H1 (cell line): Measurements from ENCODE around the gene PLEKHA5.

Source experiments
- PHF8 ChIP-seq: fragments of 200-600 bp; sonication (generic); conservative IDR thresholded peaks from 2 replicates; pipeline ENCODE4 v1.7.1; 2012; ENCODE audit warnings: low read depth, mild to moderate bottlenecking, inconsistent platforms, low read length, moderate library complexity
- TF ChIP-seq, protein P1 (sequence below), 3 experiments: IDR thresholded peaks; 1 replicate in 2 of 3; 2 replicates in 1 of 3; pipeline versions ENCODE4 v1.5.1 to v1.6.1; 2011; ENCODE audit warnings: low read length in 3 of 3, mild to moderate bottlenecking in 3 of 3, inconsistent platforms in 2 of 3, low read depth in 1 of 3, moderate library complexity in 1 of 3; ENCODE audit not compliant: insufficient read depth in 1 of 3; ENCODE audit errors: control extremely low read depth in 1 of 3

DNA sequence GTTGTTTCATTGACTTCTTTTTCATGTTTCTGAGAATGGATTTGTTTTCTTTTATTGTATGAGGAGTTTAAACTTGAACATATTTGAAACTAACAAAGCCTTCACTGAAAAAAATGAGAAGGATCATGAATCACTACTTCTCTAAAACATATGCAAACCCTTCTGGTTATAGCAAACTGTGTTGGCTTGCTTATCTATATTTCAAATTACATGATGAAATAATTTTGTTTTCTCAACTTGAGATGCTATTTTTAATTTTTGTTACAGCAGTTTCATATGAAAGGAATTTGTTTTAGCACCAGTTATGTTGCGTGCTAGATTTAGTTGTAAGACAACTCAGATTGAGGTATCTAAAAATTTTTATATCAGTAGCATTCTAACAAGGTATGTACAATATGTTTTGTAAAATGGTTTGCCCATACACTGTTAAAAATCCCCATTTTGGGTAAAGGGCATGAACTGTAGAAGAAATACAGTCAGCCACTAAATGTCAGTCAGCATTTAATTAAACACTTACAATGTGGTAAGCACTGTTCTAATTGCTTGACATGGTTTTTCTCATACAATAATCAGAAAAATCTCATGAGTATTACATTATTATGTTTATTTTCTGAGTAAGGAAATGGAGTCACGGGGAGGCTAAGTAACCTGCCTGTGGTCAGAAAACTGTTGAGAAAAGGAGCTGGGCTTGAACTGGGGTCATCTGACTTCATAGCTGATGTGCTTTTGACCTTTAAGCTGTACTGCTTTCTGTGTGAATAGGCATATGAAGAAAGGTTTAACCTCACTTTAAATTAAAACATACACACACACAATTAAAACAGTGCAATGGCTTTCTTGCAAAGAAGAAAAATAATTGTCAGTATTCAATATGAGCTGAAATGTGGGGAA lies 105.7 kb downstream of the PLEKHA5 start:
- TF ChIP-seq, protein P1, sequence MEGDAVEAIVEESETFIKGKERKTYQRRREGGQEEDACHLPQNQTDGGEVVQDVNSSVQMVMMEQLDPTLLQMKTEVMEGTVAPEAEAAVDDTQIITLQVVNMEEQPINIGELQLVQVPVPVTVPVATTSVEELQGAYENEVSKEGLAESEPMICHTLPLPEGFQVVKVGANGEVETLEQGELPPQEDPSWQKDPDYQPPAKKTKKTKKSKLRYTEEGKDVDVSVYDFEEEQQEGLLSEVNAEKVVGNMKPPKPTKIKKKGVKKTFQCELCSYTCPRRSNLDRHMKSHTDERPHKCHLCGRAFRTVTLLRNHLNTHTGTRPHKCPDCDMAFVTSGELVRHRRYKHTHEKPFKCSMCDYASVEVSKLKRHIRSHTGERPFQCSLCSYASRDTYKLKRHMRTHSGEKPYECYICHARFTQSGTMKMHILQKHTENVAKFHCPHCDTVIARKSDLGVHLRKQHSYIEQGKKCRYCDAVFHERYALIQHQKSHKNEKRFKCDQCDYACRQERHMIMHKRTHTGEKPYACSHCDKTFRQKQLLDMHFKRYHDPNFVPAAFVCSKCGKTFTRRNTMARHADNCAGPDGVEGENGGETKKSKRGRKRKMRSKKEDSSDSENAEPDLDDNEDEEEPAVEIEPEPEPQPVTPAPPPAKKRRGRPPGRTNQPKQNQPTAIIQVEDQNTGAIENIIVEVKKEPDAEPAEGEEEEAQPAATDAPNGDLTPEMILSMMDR (IDR thresholded peaks at IDR 0.05; ENCODE audit: control extremely low read depth in 1 of 3, insufficient read depth in 1 of 3, low read depth in 1 of 3, low read length in 3 of 3), result no peak
- no peak for TF ChIP-seq PHF8
